Activated CD8-positive, alpha-beta memory T cell treated with anti-CD3 and anti-CD28 coated beads, Interleukin-2, amount 50 U/mL, for 24 hours (primary cell): Measurements from ENCODE around the gene GRAMD2B.

Experiments used
- DNase-seq: peaks from one replicate; pipeline ENCODE4 v3.0.0-alpha.2; 2020; ENCODE audit errors: extremely low read depth

The GRAMD2B gene

DNA sequence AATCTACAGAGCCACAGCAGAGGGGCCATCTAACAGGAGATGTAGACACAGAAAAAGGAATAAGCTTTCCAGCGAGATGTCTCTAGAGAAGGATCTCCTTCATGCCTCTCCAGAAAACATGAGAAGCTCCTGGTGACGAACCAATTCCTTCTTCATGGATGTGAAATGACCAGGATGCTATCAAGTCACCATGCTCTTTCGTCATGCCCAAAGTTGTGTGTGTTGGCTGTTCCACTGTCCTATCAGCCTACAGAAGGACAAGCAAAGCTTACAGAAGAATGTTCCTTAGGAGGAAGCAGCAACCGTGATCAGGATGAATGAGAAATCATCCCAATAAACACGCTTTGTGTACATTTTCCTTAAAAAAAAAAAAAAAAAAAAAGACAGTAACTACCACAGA lies 117.4 kb downstream of the GRAMD2B start:
- no peak for DNase-seq

DNA sequence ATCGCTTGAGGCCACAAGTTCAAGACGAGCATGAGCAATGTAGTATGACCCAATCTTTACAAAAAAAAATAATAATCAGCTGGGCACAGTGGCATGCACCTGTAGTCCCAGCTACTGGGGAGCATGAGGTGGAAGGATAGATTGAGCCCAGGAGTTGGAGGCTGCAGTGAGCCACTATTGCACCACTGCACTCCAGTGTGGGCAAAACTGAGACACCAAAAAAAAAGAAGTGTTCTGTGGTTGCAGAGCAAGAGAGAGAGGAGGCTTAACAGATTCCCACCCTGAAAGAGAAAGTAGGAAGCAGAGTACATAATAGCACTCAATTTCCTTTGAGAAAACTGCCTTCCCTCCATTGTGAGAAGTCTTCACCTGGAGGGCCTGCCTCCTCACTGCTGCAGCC lies 119.2 kb downstream of the GRAMD2B start:
- DNase-seq = no peak

DNA sequence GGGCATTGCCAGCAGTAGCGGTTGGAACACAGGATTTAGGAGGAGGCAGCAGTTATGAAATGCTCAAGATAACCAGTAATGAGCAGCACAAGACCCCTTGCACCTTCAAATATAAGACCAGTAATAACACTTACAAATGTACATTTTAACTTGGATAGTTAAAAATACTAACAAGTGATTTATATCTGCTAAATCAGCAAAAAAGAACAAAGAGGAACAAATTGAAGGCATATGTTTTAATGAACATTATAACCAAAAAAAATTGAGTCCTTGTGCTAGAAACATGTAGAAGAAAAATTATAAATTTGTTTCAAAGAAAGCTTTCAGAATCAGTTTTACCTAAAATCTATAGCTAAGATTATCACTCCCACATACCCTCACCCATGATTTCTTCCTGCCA lies 119.8 kb downstream of the GRAMD2B start:
- DNase-seq = no peak

DNA sequence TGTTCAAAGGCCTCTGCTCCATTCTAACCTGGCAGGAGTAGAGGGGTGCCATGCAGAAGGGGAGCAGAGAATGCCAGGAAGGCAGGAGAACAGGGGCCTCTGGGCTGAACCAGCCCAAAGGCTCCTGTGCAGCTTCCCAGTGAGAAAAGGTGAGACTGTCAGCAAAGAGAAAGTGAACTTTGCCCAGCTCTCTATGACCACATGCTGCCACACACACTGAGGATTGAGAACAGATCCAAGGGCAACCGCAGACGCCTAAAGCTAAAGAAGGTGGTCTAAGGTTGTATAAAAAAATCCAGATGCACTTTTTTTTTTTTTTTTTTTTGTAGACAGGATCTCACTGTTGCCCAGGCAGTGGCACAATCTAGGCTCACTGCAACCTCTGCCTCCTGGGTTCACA lies 120.5 kb downstream of the GRAMD2B start:
- DNase-seq = no peak
